NB4 (cell line): ENCODE measurements around the gene PRPF6.

Source experiments
- MAX ChIP-seq: IDR thresholded peaks from 2 replicates; pipeline ENCODE4 v1.6.1; 2011; ENCODE audit warnings: low read depth, low read length
- MYC ChIP-seq: IDR thresholded peaks from 2 replicates; pipeline ENCODE4 v1.6.1; 2011; ENCODE audit warnings: low read depth, low read length
- POLR2A ChIP-seq: IDR thresholded peaks from 2 replicates; pipeline ENCODE4 v1.6.1; 2011; ENCODE audit warnings: mild to moderate bottlenecking; ENCODE audit not compliant: insufficient read length; ENCODE audit errors: extremely low read depth
- TF ChIP-seq, protein P1 (sequence below): IDR thresholded peaks from one replicate; pipeline ENCODE4 v1.5.1; 2012; ENCODE audit warnings: low read depth, low read length

- TF ChIP-seq, protein P1, sequence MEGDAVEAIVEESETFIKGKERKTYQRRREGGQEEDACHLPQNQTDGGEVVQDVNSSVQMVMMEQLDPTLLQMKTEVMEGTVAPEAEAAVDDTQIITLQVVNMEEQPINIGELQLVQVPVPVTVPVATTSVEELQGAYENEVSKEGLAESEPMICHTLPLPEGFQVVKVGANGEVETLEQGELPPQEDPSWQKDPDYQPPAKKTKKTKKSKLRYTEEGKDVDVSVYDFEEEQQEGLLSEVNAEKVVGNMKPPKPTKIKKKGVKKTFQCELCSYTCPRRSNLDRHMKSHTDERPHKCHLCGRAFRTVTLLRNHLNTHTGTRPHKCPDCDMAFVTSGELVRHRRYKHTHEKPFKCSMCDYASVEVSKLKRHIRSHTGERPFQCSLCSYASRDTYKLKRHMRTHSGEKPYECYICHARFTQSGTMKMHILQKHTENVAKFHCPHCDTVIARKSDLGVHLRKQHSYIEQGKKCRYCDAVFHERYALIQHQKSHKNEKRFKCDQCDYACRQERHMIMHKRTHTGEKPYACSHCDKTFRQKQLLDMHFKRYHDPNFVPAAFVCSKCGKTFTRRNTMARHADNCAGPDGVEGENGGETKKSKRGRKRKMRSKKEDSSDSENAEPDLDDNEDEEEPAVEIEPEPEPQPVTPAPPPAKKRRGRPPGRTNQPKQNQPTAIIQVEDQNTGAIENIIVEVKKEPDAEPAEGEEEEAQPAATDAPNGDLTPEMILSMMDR, result no peak
- TF ChIP-seq MAX, result peak; percentile 82
- TF ChIP-seq POLR2A, result no peak
- peak; percentile 65; the same call in 1 of the 2 replicates for TF ChIP-seq MYC
These were observed 10.9 kb upstream of the PRPF6 start, which contains the start of gene ZNF512B for GRCh38 chr20:63969838-63970713.
